Motor neuron (in vitro differentiated cells): ENCODE measurements around the gene CCDC12. TPM values are rescaled to one million over a fixed set of nuclear protein-coding genes. Genes with fewer than 3 reads are reported as not detected.

ENCODE experiments used
- ATAC-seq, 8 experiments: fragments of 200-7000 bp; cut with Tn5 transposase; replicated peaks in 6 of 8; 2 replicates each; pipeline ENCODE4 v1.8.0; 2021; ENCODE audit warnings: mild to moderate bottlenecking in 8 of 8, moderate library complexity in 8 of 8
- H3K27ac ChIP-seq, 2 donors: fragments of 250-450 bp; sonication (Bioruptor Pico); 2 replicates each; pipeline ENCODE4 v1.9.0; 2021; ENCODE audit warnings: antibody characterized with exemption in 2 of 2, mild to moderate bottlenecking in 2 of 2, moderate library complexity in 1 of 2
- H3K4me1 ChIP-seq, 2 donors: fragments of 250-450 bp; sonication (Bioruptor Pico); replicated peaks in 1 of 2; 2 replicates each; pipeline ENCODE4 v1.6.1; 2021; ENCODE audit warnings: antibody characterized with exemption in 2 of 2, mild to moderate bottlenecking in 2 of 2, moderate library complexity in 1 of 2
- H3K4me3 ChIP-seq, 5 donors: fragments of 250-450 bp; sonication (Bioruptor Pico); 2 replicates each; pipeline ENCODE4 v1.9.0; 2021; ENCODE audit warnings: antibody characterized with exemption in 5 of 5, mild to moderate bottlenecking in 5 of 5, moderate library complexity in 4 of 5
- whole genome bisulfite sequencing, 10 experiments: fragments of 450-650 bp; shearing (Covaris generic); methylation state at CpG; one replicate each; pipeline ENCODE4 v1.0.0; 2022; 5-methylcytosine and 5-hydroxymethylcytosine counted together
- in situ Hi-C, 9 experiments: fragments of 400-800 bp; cut with MboI; loops; one replicate each; pipeline ENCODE4 v1.15.0; 2021; ENCODE audit warnings: low sequenced_read_pairs in 9 of 9, low pct_unique_long_range_greater_than_20kb in 2 of 9; ENCODE audit not compliant: unreplicated experiment in 9 of 9
- total RNA-seq, 8 experiments: library from RNA; unstranded; fragments of 300-600 nt; gene quantifications; 2 replicates each; pipeline versions ENCODE4 v1.2.3 to v1.2.4, GENCODE V29; 2022

Gene CCDC12
- total RNA-seq, 8 experiments from 2014 or later = 47.1 to 65.4 (median 53.0) TPM

DNA sequence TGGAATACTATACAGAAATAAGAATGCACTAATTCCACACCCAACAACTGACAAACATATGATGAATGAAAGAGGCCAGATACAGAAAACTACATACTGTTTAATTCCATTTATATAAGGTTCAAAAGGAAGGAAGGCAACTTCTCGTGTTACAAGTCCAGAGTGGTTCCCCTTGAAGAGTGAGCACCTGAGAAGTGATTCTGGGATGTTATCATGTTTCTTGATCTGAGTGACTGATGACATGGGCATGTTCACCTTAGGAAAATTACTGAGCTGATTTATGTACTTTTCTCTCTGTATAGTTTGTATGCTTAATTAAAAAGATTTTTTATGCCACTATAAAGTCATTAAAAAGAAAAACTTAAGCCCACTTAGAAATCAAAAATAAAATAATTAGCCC, 13.6 kb downstream of the CCDC12 start:
- Histone ChIP-seq H3K4me3 (no peak overlapping the region), H3K27ac (no peak overlapping the region), H3K4me1 (peaks cover 5 to 21% of the 10 kb centered on the region in 2 donors)
- ATAC-seq = no peak
- in situ Hi-C loops = no loop called here
- 60 to 100% (median 100%) methylated on average over 1 of the region's 1 CpG; no CpG with 5 or more reads in 4 of the 10 experiments for whole genome bisulfite sequencing, 10 experiments

DNA sequence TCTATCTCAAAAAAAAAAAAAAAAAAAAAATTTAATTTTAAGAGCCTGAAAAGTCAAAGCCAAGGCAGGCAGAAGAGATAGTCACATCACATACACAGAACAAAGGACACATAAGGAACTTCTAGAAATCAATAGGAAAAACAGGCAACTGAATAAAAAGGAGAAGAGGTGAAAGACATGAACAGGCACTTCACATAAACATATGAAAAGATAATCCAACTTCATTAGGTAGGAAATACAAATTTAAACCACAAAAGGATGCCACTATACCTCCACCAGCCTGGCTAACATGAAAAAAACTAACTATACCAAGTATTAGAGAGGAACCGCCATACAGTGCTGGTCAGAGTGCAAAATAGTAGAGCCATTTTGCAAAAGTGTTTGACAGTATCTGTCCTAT, 14.1 kb downstream of the CCDC12 start:
- in situ Hi-C loops = no loop called here
- Histone ChIP-seq H3K4me3 (no peak overlapping the region), H3K4me1 (peaks cover 5 to 21% of the 10 kb centered on the region in 2 donors), H3K27ac (no peak overlapping the region)
- WGBS, 10 experiments = 88 to 100% (median 100%) methylated on average over 1 of the region's 1 CpG; no CpG with 5 or more reads in 2 of the 10 experiments
- no peak for ATAC-seq

DNA sequence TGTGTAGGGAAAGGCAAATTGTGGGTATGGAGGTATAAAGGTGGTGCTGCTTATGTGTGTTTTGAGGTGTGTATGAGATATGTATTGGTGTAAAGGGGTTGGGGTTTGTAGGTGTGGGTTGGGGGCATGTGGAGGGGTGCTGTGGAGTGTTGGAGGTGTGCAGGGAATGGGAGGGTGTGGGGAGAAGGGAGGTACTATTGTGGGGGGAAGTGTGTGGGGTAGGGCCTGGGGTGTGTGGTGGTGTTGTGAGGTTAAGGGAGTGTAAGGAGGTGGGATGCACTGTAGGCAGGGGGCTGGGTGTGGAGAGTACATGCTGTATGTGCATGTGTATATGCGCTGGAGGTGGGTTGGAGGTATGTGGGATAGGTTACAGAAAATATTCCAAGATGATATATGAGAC, 15.7 kb downstream of the CCDC12 start:
- peak in 4 of 8 experiments; percentile 12 to 59 (median 22) for ATAC-seq
- Histone ChIP-seq H3K27ac (peak overlapping the region in 1 of 2 donors; percentile 59), H3K4me1 (peaks cover 5 to 21% of the 10 kb centered on the region in 2 donors), H3K4me3 (no peak overlapping the region)
- 67% methylated on average over 1 of the region's 1 CpG; no CpG with 5 or more reads in 9 of the 10 experiments for WGBS, 10 experiments
- in situ Hi-C loops = no loop called here

DNA sequence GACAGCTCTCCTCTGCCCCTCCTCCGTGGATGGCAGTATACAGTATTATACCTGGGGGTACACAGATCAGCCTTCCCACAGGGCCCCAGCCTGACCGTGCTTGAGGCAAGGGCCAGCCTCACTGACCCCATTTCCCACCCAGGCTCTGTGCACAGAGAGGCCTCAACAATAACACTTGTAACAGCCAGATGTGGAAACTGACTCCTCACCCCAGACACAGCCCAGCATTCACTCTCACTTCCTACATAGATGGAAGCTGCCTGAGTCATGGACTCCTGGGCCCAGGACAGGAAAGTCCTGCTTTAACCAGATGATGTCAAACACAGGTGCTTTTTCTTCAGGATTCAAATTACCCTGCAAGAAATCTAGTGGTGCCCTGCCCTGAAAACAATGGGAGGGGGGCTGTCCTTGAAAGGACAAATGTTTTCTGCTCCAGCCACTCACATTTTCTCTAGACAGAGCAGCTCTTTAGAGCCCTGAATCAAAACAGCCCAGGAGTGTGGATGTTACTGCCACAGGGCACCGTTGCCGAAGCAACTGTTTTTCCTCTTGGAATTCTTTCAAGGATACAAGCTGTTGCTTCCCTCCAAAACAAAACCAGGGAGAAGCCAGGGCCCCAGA, 16.4 kb downstream of the CCDC12 start:
- Histone ChIP-seq H3K4me3 (no peak overlapping the region), H3K27ac (peak overlapping the region in 1 of 2 donors; percentile 59), H3K4me1 (peaks cover 5 to 21% of the 10 kb centered on the region in 2 donors)
- in situ Hi-C loops = no loop called here
- ATAC-seq = peak; percentile 39 to 85 (median 61)
- 0 to 83% (median 68%) methylated on average over 2 to 3 of the region's 4 CpGs; no CpG with 5 or more reads in 7 of the 10 experiments for WGBS, 10 experiments

DNA sequence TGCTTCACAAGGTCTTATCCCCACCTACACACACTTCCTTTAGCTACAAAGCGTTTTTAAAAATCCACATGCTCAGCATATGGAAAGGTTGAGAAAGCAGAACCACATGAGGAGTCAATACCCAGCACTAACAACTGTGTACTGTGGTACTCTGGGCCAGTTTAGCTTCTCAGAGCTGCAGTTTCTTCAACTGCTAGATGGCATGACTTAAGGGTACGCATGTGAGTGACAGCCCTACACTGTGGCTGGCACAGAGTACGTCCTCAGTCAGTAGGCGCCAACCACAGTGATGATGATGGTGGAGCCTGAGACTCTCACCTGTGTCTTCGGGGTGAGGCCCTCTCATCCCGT, 17.4 kb downstream of the CCDC12 start:
- H3K27ac ChIP-seq = no peak overlapping the region
- whole genome bisulfite sequencing, 10 experiments = 0 to 100% (median 87%) methylated on average over 1 to 3 of the region's 6 CpGs; no CpG with 5 or more reads in 3 of the 10 experiments
- in situ Hi-C loops = no loop called here
- H3K4me3 ChIP-seq = no peak overlapping the region
- no peak for ATAC-seq
- H3K4me1 ChIP-seq = peaks cover 5 to 23% of the 10 kb centered on the region in 2 donors

DNA sequence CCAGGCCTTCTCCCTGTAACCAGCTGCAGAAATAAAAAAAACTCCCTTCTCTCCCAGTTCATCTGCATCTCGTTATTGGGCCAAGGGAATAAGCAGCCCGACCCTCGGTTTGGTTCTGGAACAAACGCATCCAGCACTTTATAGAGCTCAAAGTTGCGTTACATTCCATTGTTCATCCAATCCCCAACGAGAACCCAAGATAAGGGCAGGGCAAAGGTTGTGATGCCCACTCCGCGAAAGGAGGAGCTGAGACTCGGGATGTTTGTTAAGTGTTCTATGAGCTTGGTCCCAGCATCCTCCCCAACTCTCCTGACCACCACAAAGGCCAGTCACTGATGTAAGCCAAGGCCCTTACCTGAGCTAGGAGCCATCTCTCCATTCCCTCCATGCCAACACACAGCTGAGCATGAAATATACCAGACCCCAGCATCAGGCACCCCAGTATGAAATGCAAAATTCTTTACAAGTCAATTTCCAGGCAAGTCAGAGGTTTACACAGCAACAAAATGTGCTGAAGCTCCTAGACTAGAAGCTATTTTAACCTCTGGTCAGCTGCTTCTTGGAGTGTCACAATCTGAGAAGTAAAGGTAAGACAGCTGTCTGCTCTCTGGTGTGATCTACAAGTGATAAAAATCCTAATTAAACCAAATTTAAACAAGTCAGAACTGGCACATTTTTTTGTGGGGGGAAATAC, 17.9 kb downstream of the CCDC12 start:
- no peak overlapping the region for H3K27ac ChIP-seq
- no peak for ATAC-seq
- WGBS, 10 experiments = 0 to 95% (median 66%) methylated on average over 1 to 9 of the region's 9 CpGs; no CpG with 5 or more reads in 1 of the 10 experiments
- no peak overlapping the region for H3K4me3 ChIP-seq
- H3K4me1 ChIP-seq = peaks cover 5 to 23% of the 10 kb centered on the region in 2 donors
- in situ Hi-C loops = no loop called here

DNA sequence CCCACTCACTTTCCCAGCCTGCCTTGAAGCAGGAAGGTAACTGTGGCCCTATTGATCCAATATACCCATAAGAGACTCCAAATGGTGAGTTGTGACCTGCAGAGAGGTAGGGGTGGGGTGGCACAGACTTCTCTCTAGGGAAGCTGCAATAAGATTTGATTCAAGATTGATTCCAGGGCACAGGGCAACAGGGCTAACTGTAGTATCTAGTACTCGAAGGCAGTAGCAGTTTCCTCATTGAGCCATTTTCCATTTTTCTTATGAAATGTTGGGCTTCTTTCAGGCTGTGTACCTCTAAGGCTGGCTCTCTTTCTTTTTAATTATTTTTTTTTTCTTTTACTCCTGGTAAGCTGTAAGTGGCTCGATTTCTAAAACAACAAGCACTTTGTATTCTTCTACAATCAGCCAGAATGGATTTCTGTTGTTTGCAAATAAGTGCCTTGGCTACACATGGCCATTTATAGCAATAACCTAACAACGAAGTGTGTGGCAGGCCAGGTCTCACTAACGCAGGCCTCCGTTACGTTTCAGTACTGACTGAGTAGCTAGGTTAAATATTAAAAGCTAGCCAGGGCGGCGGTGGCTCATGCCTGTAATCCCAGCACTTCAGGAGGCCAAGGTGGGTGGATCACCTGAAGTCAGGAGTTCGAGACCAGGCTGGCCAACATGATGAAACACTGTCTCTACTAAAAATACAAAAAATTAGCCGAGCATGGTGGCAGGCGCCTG, 19.3 kb downstream of the CCDC12 start:
- in situ Hi-C loops = no loop called here
- Histone ChIP-seq H3K4me1 (peaks cover 14 to 34% of the 10 kb centered on the region in 2 donors), H3K4me3 (no peak overlapping the region), H3K27ac (no peak overlapping the region)
- no peak for ATAC-seq
- 52 to 94% (median 77%) methylated on average over 2 to 9 of the region's 11 CpGs for WGBS, 10 experiments

DNA sequence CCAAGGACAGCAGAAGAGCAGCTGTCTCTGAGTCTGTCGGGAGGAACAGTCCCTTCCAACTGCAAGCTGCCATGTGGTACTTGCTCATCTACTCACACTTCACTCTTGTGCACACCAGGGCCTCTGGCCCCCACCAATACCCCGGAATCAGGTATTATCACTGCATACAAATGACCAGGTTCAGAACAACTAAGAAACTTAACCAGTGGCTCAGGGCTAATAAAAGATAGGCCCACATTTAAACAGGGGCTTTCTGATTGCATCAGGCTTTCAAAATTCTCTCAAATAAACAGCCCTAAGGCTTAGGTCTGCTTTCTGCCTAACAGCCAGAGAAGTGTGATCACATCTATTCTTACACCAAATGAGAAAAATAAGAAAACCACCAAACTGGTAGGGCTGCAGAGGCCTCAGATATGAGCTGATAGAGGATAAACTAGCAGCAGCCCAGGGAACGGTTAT, 20.7 kb downstream of the CCDC12 start:
- in situ Hi-C loops = no loop called here
- Histone ChIP-seq H3K27ac (no peak overlapping the region), H3K4me3 (no peak overlapping the region), H3K4me1 (peaks cover 13 to 28% of the 10 kb centered on the region in 2 donors)
- no peak for ATAC-seq
- WGBS, 10 experiments = 0 to 100% (median 65%) methylated on average over 1 to 3 of the region's 3 CpGs; no CpG with 5 or more reads in 3 of the 10 experiments

DNA sequence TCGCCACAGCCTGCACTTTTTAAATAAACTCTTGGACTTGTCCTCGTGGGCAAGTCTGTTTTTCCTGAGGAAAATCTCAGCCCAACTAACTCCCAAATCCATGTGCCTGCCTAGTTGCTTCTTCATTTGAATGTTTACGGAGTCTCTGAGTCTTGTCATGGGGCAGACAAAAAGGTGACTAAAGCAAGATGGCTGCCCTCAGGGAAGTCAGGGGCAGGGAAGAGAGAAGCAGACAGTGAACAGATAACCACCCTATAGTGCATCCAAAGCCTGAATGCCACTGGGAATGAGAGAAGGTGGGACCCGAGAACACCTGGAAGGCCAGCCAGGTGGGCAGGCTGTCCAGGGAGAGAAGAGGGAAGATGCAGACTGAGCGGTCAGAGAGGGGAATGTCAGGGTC, 21.4 kb downstream of the CCDC12 start:
- no peak overlapping the region for H3K4me3 ChIP-seq
- WGBS, 10 experiments = 78 to 100% (median 93%) methylated on average over 1 to 4 of the region's 5 CpGs; no CpG with 5 or more reads in 3 of the 10 experiments
- H3K4me1 ChIP-seq = peaks cover 9 to 21% of the 10 kb centered on the region in 2 donors
- in situ Hi-C loops = no loop called here
- no peak for ATAC-seq
- no peak overlapping the region for H3K27ac ChIP-seq

DNA sequence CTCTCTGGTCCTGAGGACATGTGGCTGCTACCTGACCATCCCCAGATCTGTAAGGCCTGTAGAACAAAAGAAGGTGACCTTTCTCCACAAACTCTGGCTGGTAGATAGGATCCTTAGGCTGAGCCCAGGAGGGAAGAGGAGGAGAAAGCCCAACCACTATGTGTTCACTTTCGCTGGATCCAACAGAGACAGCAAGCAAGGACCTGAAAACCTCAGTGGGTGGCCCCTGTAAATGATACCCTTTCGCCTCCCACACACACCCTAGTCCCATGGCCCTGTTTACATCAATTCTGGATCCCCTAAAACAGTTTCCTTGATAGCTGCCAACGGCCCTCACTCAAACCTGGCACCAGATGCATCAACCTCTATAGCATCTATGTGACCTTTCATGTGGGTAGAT, 22.4 kb downstream of the CCDC12 start:
- Histone ChIP-seq H3K4me3 (no peak overlapping the region), H3K27ac (no peak overlapping the region), H3K4me1 (peaks cover 9 to 19% of the 10 kb centered on the region in 2 donors)
- in situ Hi-C loops = no loop called here
- peak in 1 of 8 experiments; percentile 6 for ATAC-seq
- 79 to 100% (median 94%) methylated on average over 1 to 2 of the region's 3 CpGs; no CpG with 5 or more reads in 5 of the 10 experiments for WGBS, 10 experiments

DNA sequence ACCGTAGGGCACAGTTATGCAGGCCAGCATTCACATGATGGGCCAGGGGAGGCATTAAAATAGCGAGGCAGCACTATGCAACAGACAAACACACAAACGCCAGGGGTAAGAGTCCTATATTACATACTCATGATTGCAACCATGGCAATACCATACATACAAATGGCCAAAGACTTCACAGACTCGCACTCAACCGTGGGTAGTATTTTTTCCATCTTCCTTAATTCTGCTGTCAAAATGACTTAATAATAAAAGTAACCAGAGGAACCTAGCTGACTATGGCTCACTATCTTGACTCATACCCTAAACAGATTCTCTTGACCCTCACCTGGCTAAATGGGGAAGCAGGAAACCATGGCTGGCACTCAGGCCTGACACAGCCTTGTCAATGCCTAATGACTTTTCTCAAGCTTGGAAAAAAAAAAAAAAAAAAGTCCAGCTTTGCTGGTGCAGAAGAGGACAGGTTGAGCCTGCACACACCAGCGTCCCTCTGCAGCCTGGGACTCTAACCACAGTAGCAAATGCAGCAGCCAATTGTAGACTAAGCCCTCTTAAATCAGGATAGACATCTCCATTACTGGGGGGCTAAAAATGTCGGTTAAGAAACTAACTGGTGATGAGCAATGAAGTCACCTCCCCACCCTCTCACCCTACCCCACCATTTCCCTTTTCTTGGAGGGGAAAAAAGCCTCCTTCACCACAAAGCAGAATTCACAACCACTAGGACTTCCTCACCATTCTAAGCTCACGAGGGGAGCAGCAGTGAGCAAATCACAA, 23.1 kb downstream of the CCDC12 start:
- in situ Hi-C loops = no loop called here
- no peak overlapping the region for H3K27ac ChIP-seq
- no peak overlapping the region for H3K4me3 ChIP-seq
- WGBS, 10 experiments = 50 to 100% (median 67%) methylated on average over 1 to 5 of the region's 8 CpGs; no CpG with 5 or more reads in 1 of the 10 experiments
- H3K4me1 ChIP-seq = peaks cover 9 to 22% of the 10 kb centered on the region in 2 donors
- ATAC-seq = peak in 5 of 8 experiments; percentile 48 to 73 (median 67)

DNA sequence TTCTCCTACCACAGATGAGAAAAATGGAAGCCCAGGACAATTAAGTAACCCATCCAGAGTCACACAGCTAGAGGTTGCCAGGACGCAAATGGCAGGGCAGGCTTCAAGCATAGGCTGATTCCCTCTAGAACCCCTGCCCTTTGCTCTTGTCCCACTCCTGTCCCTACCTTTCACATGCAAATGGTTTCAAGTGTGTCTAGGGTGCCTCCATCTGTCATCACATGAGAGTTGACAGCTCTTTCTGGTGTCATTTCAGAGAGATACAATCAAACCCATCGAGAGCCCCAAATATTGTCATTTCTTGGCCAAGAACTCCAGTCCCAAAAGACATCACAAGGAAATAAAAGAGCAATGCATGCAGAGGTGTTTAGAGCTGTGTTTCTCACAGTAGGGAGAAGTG, 23.7 kb downstream of the CCDC12 start:
- peak in 1 of 8 experiments; percentile 26 for ATAC-seq
- in situ Hi-C loops = no loop called here
- H3K27ac ChIP-seq = no peak overlapping the region
- H3K4me1 ChIP-seq = peaks cover 9 to 22% of the 10 kb centered on the region in 2 donors
- 46 to 100% (median 80%) methylated on average over 1 to 2 of the region's 2 CpGs; no CpG with 5 or more reads in 3 of the 10 experiments for WGBS, 10 experiments
- H3K4me3 ChIP-seq = no peak overlapping the region
